ENCODE measurements around the gene PLA2G4B.

GRCh38 chr15:41836713-41837454, 1.8 kb upstream of the PLA2G4B start:
- TF ChIP-seq EZH2phosphoT487 (IDR thresholded peaks at IDR 0.05; ENCODE audit: insufficient read depth, low read depth) = no peak
- no peak for TF ChIP-seq EZH2 (IDR thresholded peaks at IDR 0.05; ENCODE audit: insufficient read depth, poor library complexity, severe bottlenecking)
